ENCODE results near the gene ZNF547. TPM values are rescaled to one million over a fixed set of nuclear protein-coding genes. Genes with fewer than 3 reads are reported as not detected.

ZNF547 gene
- total and polyA plus RNA-seq, 4 donors = 1.4 to 4.2 (median 2.2) TPM

GRCh38 chr19:57350877-57351805 lies 12.2 kb upstream of the ZNF547 start, which contains the start of gene ZNF304:
ZNF304 (plus strand) TSS chr19:57351271; CDS start chr19:57351665, 394 bp downstream.
- H3K36me3 ChIP-seq (ENCODE audit: control insufficient read depth in 4 of 4, insufficient read depth in 4 of 4, low read length in 4 of 4) = peaks cover 10 to 25% (median 19%) of the 10 kb centered on the region in 4 donors
- peaks cover 0 to 29% (median 0%) of the 10 kb centered on the region in 4 donors for H3K9me3 ChIP-seq (ENCODE audit: control insufficient read depth in 4 of 4, insufficient read depth in 3 of 4, low read length in 3 of 4)
- no peaks in the 10 kb centered on the region for H3K27me3 ChIP-seq (ENCODE audit: control insufficient read depth in 3 of 3, insufficient read depth in 3 of 3, low read length in 2 of 3)
- DNase-seq (peak; percentile 97 to 99 (median 98)), ATAC-seq (ENCODE audit: insufficient read depth, low FRiP score) (peak; percentile 95)
- H3K27ac ChIP-seq (ENCODE audit: low read depth in 1 of 2, low read length in 1 of 2) = peak within 1 kb of the TSS; percentile 74 to 75
- no peak for TF ChIP-seq CTCF (IDR thresholded peaks at IDR 0.05; ENCODE audit: control extremely low read depth, extremely low read depth)
- H3K9ac ChIP-seq (ENCODE audit: insufficient read depth in 1 of 2, low read length in 2 of 2) = peak within 1 kb of the TSS; percentile 95 to 98
- WGBS, 2 donors = 2 to 3% methylated on average over 57 of the region's 57 CpGs
- H3K4me3 ChIP-seq = peak within 1 kb of the TSS; percentile 81
- peaks cover 8 to 15% (median 11%) of the 10 kb centered on the region in 5 donors for H3K4me1 ChIP-seq (ENCODE audit: control insufficient read depth in 5 of 5, insufficient read depth in 5 of 5, low read length in 5 of 5)

- Histone ChIP-seq H3K27me3 (ENCODE audit: control insufficient read depth in 3 of 3, insufficient read depth in 3 of 3, low read length in 2 of 3) (no peaks in the 10 kb centered on the region), H3K9me3 (ENCODE audit: control insufficient read depth in 4 of 4, insufficient read depth in 3 of 4, low read length in 3 of 4) (peaks cover 0 to 33% (median 0%) of the 10 kb centered on the region in 4 donors), H3K4me3 (peak overlapping the region; percentile 81), H3K9ac (ENCODE audit: insufficient read depth in 1 of 2, low read length in 2 of 2) (peak overlapping the region; percentile 95 to 98), H3K4me1 (ENCODE audit: control insufficient read depth in 5 of 5, insufficient read depth in 5 of 5, low read length in 5 of 5) (peaks cover 8 to 15% (median 11%) of the 10 kb centered on the region in 5 donors), H3K27ac (ENCODE audit: low read depth in 1 of 2, low read length in 1 of 2) (peak overlapping the region in 1 of 2 donors; percentile 55), H3K36me3 (ENCODE audit: control insufficient read depth in 4 of 4, insufficient read depth in 4 of 4, low read length in 4 of 4) (peaks cover 13 to 33% (median 26%) of the 10 kb centered on the region in 4 donors)
- WGBS, 2 donors = 20 to 28% methylated on average over 7 of the region's 7 CpGs
- no peak for DNase-seq
- no peak for ATAC-seq (ENCODE audit: insufficient read depth, low FRiP score)
- TF ChIP-seq CTCF (IDR thresholded peaks at IDR 0.05; ENCODE audit: control extremely low read depth, extremely low read depth) = no peak
These were observed 11.5 kb upstream of the ZNF547 start for GRCh38 chr19:57351867-57352266.

DNA sequence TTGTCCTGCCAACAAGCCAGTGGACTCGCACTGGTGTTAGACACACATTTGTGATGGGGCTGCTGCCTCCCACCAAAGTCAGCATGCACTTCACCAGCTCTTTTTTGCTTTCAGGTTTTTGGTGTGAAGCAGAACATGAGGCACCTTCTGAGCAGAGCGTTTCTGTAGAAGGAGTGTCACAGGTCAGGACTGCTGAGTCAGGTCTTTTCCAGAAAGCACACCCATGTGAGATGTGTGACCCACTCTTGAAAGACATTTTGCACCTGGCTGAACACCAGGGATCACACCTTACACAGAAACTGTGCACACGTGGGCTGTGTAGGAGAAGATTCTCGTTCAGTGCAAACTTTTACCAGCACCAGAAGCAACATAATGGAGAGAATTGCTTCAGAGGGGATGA lies 7.4 kb upstream of the ZNF547 start:
- H3K36me3 ChIP-seq (ENCODE audit: control insufficient read depth in 4 of 4, insufficient read depth in 4 of 4, low read length in 4 of 4) = peaks cover 28 to 53% (median 38%) of the 10 kb centered on the region in 4 donors
- no peak for TF ChIP-seq CTCF (IDR thresholded peaks at IDR 0.05; ENCODE audit: control extremely low read depth, extremely low read depth)
- 80 to 97% methylated on average over 4 of the region's 4 CpGs for WGBS, 2 donors
- no peak overlapping the region for H3K4me3 ChIP-seq
- DNase-seq (no peak), ATAC-seq (ENCODE audit: insufficient read depth, low FRiP score) (no peak)
- no peak overlapping the region for H3K27ac ChIP-seq (ENCODE audit: low read depth in 1 of 2, low read length in 1 of 2)
- H3K4me1 ChIP-seq (ENCODE audit: control insufficient read depth in 5 of 5, insufficient read depth in 5 of 5, low read length in 5 of 5) = peaks cover 7 to 15% (median 10%) of the 10 kb centered on the region in 5 donors
- no peak overlapping the region for H3K9ac ChIP-seq (ENCODE audit: insufficient read depth in 1 of 2, low read length in 2 of 2)
- peaks cover 0 to 49% (median 0%) of the 10 kb centered on the region in 4 donors for H3K9me3 ChIP-seq (ENCODE audit: control insufficient read depth in 4 of 4, insufficient read depth in 3 of 4, low read length in 3 of 4)
- no peaks in the 10 kb centered on the region for H3K27me3 ChIP-seq (ENCODE audit: control insufficient read depth in 3 of 3, insufficient read depth in 3 of 3, low read length in 2 of 3)

All from lung (tissue), 12 donors.